ENCODE results near the gene TMEM43. TPM values are rescaled to one million over a fixed set of nuclear protein-coding genes. Genes with fewer than 3 reads are reported as not detected.

Gene TMEM43
- total RNA-seq, 1 experiment from 2014 or later: 36.7 TPM

- no peak overlapping the region for H3K4ac ChIP-seq (ENCODE audit: low read depth, low read length)
- H3K56ac ChIP-seq (ENCODE audit: insufficient read length, low read depth, low read length): no peak overlapping the region
- H2AFZ ChIP-seq (ENCODE audit: low read length): no peak overlapping the region
- H2BK20ac ChIP-seq (ENCODE audit: low read depth, low read length, poor library complexity, severe bottlenecking): no peak overlapping the region
- H3K14ac ChIP-seq (ENCODE audit: insufficient read depth, low read length): no peak overlapping the region
- H4K5ac ChIP-seq (ENCODE audit: insufficient read length, low read depth, low read length): no peak overlapping the region
- no peak overlapping the region for H3K4me2 ChIP-seq (ENCODE audit: insufficient read depth, insufficient read length, low read length)
- no peaks in the 10 kb centered on the region for H3K27me3 ChIP-seq (ENCODE audit: insufficient read depth, low read length)
- no peak overlapping the region for H2AK5ac ChIP-seq (ENCODE audit: insufficient read length, low read length)
- Mint-ChIP-seq H3K4me3 (no peak overlapping the region), H3K9me3 (peaks cover 0 to 8% of the 10 kb centered on the region in 2 experiments; a peak in 4 of 5 replicates), H3K27ac (peak overlapping the region in 1 of 3 experiments; percentile 77; a peak in 2 of 7 replicates), H3K36me3 (ENCODE audit: insufficient read depth in 1 of 3, low read depth in 3 of 3) (peaks cover 28 to 46% (median 45%) of the 10 kb centered on the region in 3 experiments), H3K4me1 (peaks cover 34 to 44% of the 10 kb centered on the region in 2 experiments), H3K27me3 (ENCODE audit: low read depth) (peaks cover 3% of the 10 kb centered on the region; the same call in 1 of the 2 replicates)
- TF ChIP-seq CTCF (conservative IDR thresholded peaks at IDR 0.05): no peak
- H2BK12ac ChIP-seq (ENCODE audit: insufficient read length, low read depth, low read length): no peak overlapping the region
- no peaks in the 10 kb centered on the region for H4K20me1 ChIP-seq (ENCODE audit: control insufficient read depth, insufficient read depth, insufficient read length)
- no peak overlapping the region for H3K27ac ChIP-seq (ENCODE audit: insufficient read length, low read depth, low read length)
- H3K79me1 ChIP-seq (ENCODE audit: insufficient read depth, low read depth, low read length, poor library complexity, severe bottlenecking): no peaks in the 10 kb centered on the region
- no peaks in the 10 kb centered on the region; the same call in 1 of the 2 replicates for H3K79me2 ChIP-seq (ENCODE audit: insufficient read depth, low read length)
- H3T11ph ChIP-seq (ENCODE audit: low read length): no peak overlapping the region
- WGBS (ENCODE audit: extremely low coverage, insufficient read length, low lambda C conversion rate): no CpG with 5 or more reads among the region's 13 CpGs
- H2BK15ac ChIP-seq (ENCODE audit: low read depth, low read length): no peak overlapping the region
- H4K8ac ChIP-seq (replicated peaks; ENCODE audit: insufficient read length, low read depth, low read length): no peak overlapping the region
- DNase-seq: no peak
- no peaks in the 10 kb centered on the region for H3K9me3 ChIP-seq (ENCODE audit: control insufficient read depth, low read depth, low read length)
- H2BK5ac ChIP-seq (ENCODE audit: insufficient read length, low read length): no peak overlapping the region
- no peaks in the 10 kb centered on the region for H3K4me1 ChIP-seq (ENCODE audit: insufficient read depth, low read length)
- H4K91ac ChIP-seq (ENCODE audit: insufficient read length, low read depth, low read length): no peak overlapping the region
- no peak overlapping the region for H3K18ac ChIP-seq (ENCODE audit: insufficient read length, low read depth, low read length)
- H3K23me2 ChIP-seq (ENCODE audit: insufficient read length, low read depth, low read length, poor library complexity, severe bottlenecking): peaks cover 3% of the 10 kb centered on the region
- H3K23ac ChIP-seq (ENCODE audit: insufficient read length, low read depth, low read length): no peak overlapping the region
- H2BK120ac ChIP-seq (ENCODE audit: low read depth, low read length, poor library complexity, severe bottlenecking): no peak overlapping the region
- peak overlapping the region; percentile 22 for H3K9ac ChIP-seq (ENCODE audit: extremely low read depth, insufficient read length, low read length)
Measured at GRCh38 chr3:14118400-14119381, 6.2 kb upstream of the TMEM43 start.
